H1 (cell line): ENCODE measurements around the gene CCT3. TPM values are rescaled to one million over a fixed set of nuclear protein-coding genes. Genes with fewer than 3 reads are reported as not detected.

Source experiments
- CTCF ChIA-PET: fragments of 300-600 bp; sonication (Branson Sonifier 250); formaldehyde crosslinking; loops from one replicate; lab custom pipeline; 2021; ENCODE audit not compliant: partially characterized antibody; lab: Charles Lee
- POLR2A ChIA-PET: fragments of 300-600 bp; sonication (Branson Sonifier 250); formaldehyde crosslinking; loops from one replicate; lab custom pipeline; 2021; ENCODE audit warnings: inconsistent platforms; ENCODE audit not compliant: partially characterized antibody; lab: Charles Lee
- DNase-seq, 2 experiments: peaks; one replicate each; pipeline versions ENCODE4 v3.0.0 to v3.0.0-alpha.2; 2010 to 2022; ENCODE audit warnings: low spot score in 2 of 2, low read depth in 1 of 2, mixed read lengths in 1 of 2
- FAIRE-seq: peaks from 2 replicates; lab custom pipeline; 2011; peaks lifted over from hg19 to GRCh38; lab: Jason Lieb, UNC
- H2AFZ ChIP-seq: 2 replicates; pipeline ENCODE4 v1.8.1; 2012; ENCODE audit warnings: low read length, inconsistent platforms
- H2AK5ac ChIP-seq: 2 replicates; pipeline ENCODE4 v1.6.1; 2013; ENCODE audit warnings: low read depth, low read length
- H2BK120ac ChIP-seq: replicated peaks from 2 replicates; pipeline ENCODE3; 2013; ENCODE audit warnings: low read depth, low read length, inconsistent platforms
- H2BK12ac ChIP-seq: 2 replicates; pipeline ENCODE4 v1.6.1; 2013; ENCODE audit warnings: low read depth, low read length
- H2BK15ac ChIP-seq: 2 replicates; pipeline ENCODE4 v1.6.1; 2013; ENCODE audit warnings: low read length
- H2BK20ac ChIP-seq: 2 replicates; pipeline ENCODE4 v1.6.1; 2013; ENCODE audit warnings: low read length
- H2BK5ac ChIP-seq: 2 replicates; pipeline ENCODE4 v1.6.1; 2013; ENCODE audit warnings: low read depth, low read length
- H3K14ac ChIP-seq: 2 replicates; pipeline ENCODE4 v1.6.1; 2013; ENCODE audit warnings: inconsistent platforms; ENCODE audit not compliant: insufficient read length
- H3K18ac ChIP-seq: 2 replicates; pipeline ENCODE4 v1.6.1; 2013; ENCODE audit warnings: low read length; ENCODE audit errors: extremely low read depth
- H3K23ac ChIP-seq: 2 replicates; pipeline ENCODE4 v1.6.1; 2013; ENCODE audit warnings: inconsistent platforms; ENCODE audit not compliant: insufficient read length
- H3K23me2 ChIP-seq: 2 replicates; pipeline ENCODE4 v1.6.1; 2013; ENCODE audit warnings: low read depth, low read length
- H3K27ac ChIP-seq: 2 replicates; pipeline ENCODE4 v1.6.1; 2011; ENCODE audit warnings: low read depth, low read length, inconsistent platforms
- H3K27me3 ChIP-seq, 4 experiments: replicated peaks in 1 of 4; 1 replicate in 1 of 4; 2 replicates in 3 of 4; pipeline versions ENCODE4 v1.6.1 to v1.8.1; 2011 to 2013; ENCODE audit warnings: low read length in 3 of 4, mild to moderate bottlenecking in 3 of 4, inconsistent platforms in 2 of 4, mixed read lengths in 2 of 4, moderate library complexity in 1 of 4; ENCODE audit not compliant: control insufficient read depth in 3 of 4, insufficient read depth in 3 of 4; ENCODE audit errors: extremely low read depth in 1 of 4
- H3K36me3 ChIP-seq, 4 experiments: 2 replicates each; pipeline versions ENCODE4 v1.6.1 to v1.8.1; 2011 to 2013; ENCODE audit warnings: mild to moderate bottlenecking in 4 of 4, low read length in 3 of 4, moderate library complexity in 2 of 4, control low read depth in 1 of 4, inconsistent platforms in 1 of 4; ENCODE audit not compliant: insufficient read depth in 4 of 4, control insufficient read depth in 2 of 4
- H3K4ac ChIP-seq: replicated peaks from 2 replicates; pipeline ENCODE3; 2013; ENCODE audit warnings: low read length, low read depth, mixed read lengths, inconsistent platforms; ENCODE audit not compliant: insufficient read length
- H3K4me1 ChIP-seq, 4 experiments: replicated peaks in 1 of 4; 1 replicate in 1 of 4; 2 replicates in 3 of 4; pipeline versions ENCODE4 v1.6.1 to v1.8.1; 2011 to 2013; ENCODE audit warnings: low read length in 3 of 4, inconsistent platforms in 2 of 4, mixed read lengths in 1 of 4; ENCODE audit not compliant: insufficient read depth in 4 of 4, control insufficient read depth in 3 of 4
- H3K4me2 ChIP-seq, 2 experiments: 2 replicates each; pipeline versions ENCODE4 v1.6.1 to v1.8.1; 2011 to 2013; ENCODE audit warnings: low read depth in 2 of 2, low read length in 2 of 2, control low read depth in 1 of 2, inconsistent platforms in 1 of 2, mild to moderate bottlenecking in 1 of 2; ENCODE audit not compliant: insufficient read depth in 1 of 2
- H3K4me3 ChIP-seq, 4 experiments: fragments of 200-600, 300-600 bp in 1 of 4; sonication (generic), shearing (Covaris generic), sonication (Bioruptor Twin) in 1 of 4; 2 replicates each; pipeline versions ENCODE4 v1.5.1 to v1.8.1; 2011 to 2016; ENCODE audit warnings: low read length in 4 of 4, low read depth in 3 of 4, control low read depth in 2 of 4, inconsistent platforms in 2 of 4, mild to moderate bottlenecking in 2 of 4, mixed read lengths in 1 of 4, moderate library complexity in 1 of 4; ENCODE audit not compliant: insufficient read depth in 2 of 4; ENCODE audit errors: extremely low read depth in 1 of 4
- H3K56ac ChIP-seq: replicated peaks from 2 replicates; pipeline ENCODE3; 2013; ENCODE audit warnings: low read depth, mild to moderate bottlenecking, mixed read lengths, low read length, inconsistent platforms; ENCODE audit not compliant: insufficient read length
- H3K79me1 ChIP-seq: 2 replicates; pipeline ENCODE4 v1.6.1; 2013; ENCODE audit warnings: low read depth, low read length, control low read depth
- H3K79me2 ChIP-seq, 2 experiments: 2 replicates each; pipeline versions ENCODE4 v1.6.1 to v1.8.1; 2012 to 2013; ENCODE audit warnings: low read length in 2 of 2, mild to moderate bottlenecking in 2 of 2, inconsistent platforms in 1 of 2; ENCODE audit not compliant: insufficient read depth in 2 of 2, control insufficient read depth in 1 of 2
- H3K9ac ChIP-seq, 4 experiments: replicated peaks in 1 of 4; 1 replicate in 1 of 4; 2 replicates in 3 of 4; pipeline versions ENCODE4 v1.6.1 to v1.8.1; 2011 to 2013; ENCODE audit warnings: low read depth in 3 of 4, low read length in 3 of 4, control low read depth in 2 of 4, mild to moderate bottlenecking in 2 of 4, moderate library complexity in 2 of 4, inconsistent platforms in 1 of 4; ENCODE audit errors: extremely low read depth in 1 of 4
- H3K9me3 ChIP-seq, 2 experiments: 2 replicates each; pipeline versions ENCODE4 v1.6.1 to v1.8.1; 2012 to 2013; ENCODE audit warnings: mild to moderate bottlenecking in 2 of 2, moderate library complexity in 2 of 2, control low read depth in 1 of 2, inconsistent platforms in 1 of 2, low read depth in 1 of 2, low read length in 1 of 2, mixed read lengths in 1 of 2; ENCODE audit not compliant: insufficient read depth in 2 of 2
- H4K20me1 ChIP-seq, 2 experiments: replicated peaks in 1 of 2; 2 replicates each; pipeline versions ENCODE3 to v1.8.1; 2011 to 2013; ENCODE audit warnings: inconsistent platforms in 2 of 2, low read length in 2 of 2, mild to moderate bottlenecking in 1 of 2; ENCODE audit not compliant: insufficient read depth in 2 of 2, control insufficient read depth in 1 of 2
- H4K5ac ChIP-seq: 2 replicates; pipeline ENCODE4 v1.6.1; 2013; ENCODE audit warnings: low read length, low read depth, mixed read lengths, inconsistent platforms; ENCODE audit not compliant: insufficient read length
- H4K8ac ChIP-seq: 2 replicates; pipeline ENCODE4 v1.8.0; 2013; ENCODE audit warnings: mild to moderate bottlenecking, moderate library complexity, low read length, inconsistent platforms; ENCODE audit not compliant: insufficient read depth; ENCODE audit errors: extremely low read depth
- H4K91ac ChIP-seq: replicated peaks from 2 replicates; pipeline ENCODE3; 2013; ENCODE audit warnings: low read length, mixed read lengths, inconsistent platforms; ENCODE audit not compliant: insufficient read length
- CHD2 ChIP-seq: IDR thresholded peaks from 2 replicates; pipeline ENCODE4 v1.6.1; 2012; ENCODE audit warnings: low read length, improper control_type of control experiment
- NANOG ChIP-seq: IDR thresholded peaks from 2 replicates; pipeline ENCODE4 v1.6.1; 2011; ENCODE audit warnings: low read length, low read depth, mild to moderate bottlenecking, inconsistent platforms; ENCODE audit not compliant: insufficient read depth, poor library complexity, severe bottlenecking
- POLR2AphosphoS5 ChIP-seq: IDR thresholded peaks from 2 replicates; pipeline ENCODE4 v1.6.1; 2011; ENCODE audit warnings: low read depth, low read length
- RFX5 ChIP-seq: IDR thresholded peaks from 2 replicates; pipeline ENCODE4 v1.6.1; 2011; ENCODE audit warnings: low read depth, low read length, improper control_type of control experiment, borderline replicate concordance
- YY1 ChIP-seq: IDR thresholded peaks from 2 replicates; pipeline ENCODE4 v1.6.1; 2011; ENCODE audit warnings: low read depth, mild to moderate bottlenecking, low read length
- WGBS, 2 experiments: shearing (Covaris generic) in 1 of 2; methylation state at CpG; one replicate each; pipeline versions ENCODE4 v1.1.6 to v1.1.7; 2013 to 2015; ENCODE audit warnings: low lambda C conversion rate in 2 of 2, mixed read lengths in 2 of 2, inconsistent platforms in 1 of 2, low coverage in 1 of 2, missing lambda C conversion rate in 1 of 2; ENCODE audit not compliant: insufficient replicate concordance in 2 of 2, insufficient coverage in 1 of 2, insufficient read length in 1 of 2; ENCODE audit errors: extremely low coverage in 1 of 2, missing lambda C conversion rate in 1 of 2; 5-methylcytosine and 5-hydroxymethylcytosine counted together
- polyA plus RNA-seq, 7 experiments: library from polyadenylated mRNA; depleted of rRNA in 3 of 7; stranded (reverse) in 5 of 7; unstranded in 2 of 7; fragments of >200 nt in 5 of 7; fragments of 200-250 nt in 2 of 7; gene quantifications; 1 replicate in 5 of 7; 2 replicates in 1 of 7; 4 replicates in 1 of 7; pipeline versions ENCODE4 v1.2.1 to v1.2.3, GENCODE V29; 2011 to 2013; ENCODE audit warnings: missing spikeins in 2 of 7, mixed read lengths in 2 of 7
- total RNA-seq: library from RNA; stranded (reverse); fragmentation: NEBNext Ultra II Directional; extraction: Animal tissue kit (Norgen Biotek cat#: 25700); gene quantifications from 2 replicates; pipeline ENCODE4 v1.2.1, GENCODE V29; 2021

CCT3 gene
- total and polyA plus RNA-seq, 2 of the 8 experiments (the other 6 are each of a cell fraction or from before 2014, with no cell fraction given): 431 to 480 TPM

- H3K4me1 ChIP-seq: peaks cover 0 to 4% (median 2%) of the 10 kb centered on the region in 4 experiments; a peak in 3 of 7 replicates
- no peak overlapping the region for H2BK120ac ChIP-seq
- H3K27ac ChIP-seq: no peak overlapping the region
- H2BK15ac ChIP-seq: no peak overlapping the region
- WGBS, 2 experiments: 76% methylated on average over 1 of the region's 1 CpG; no CpG with 5 or more reads in 1 of the 2 experiments
- no peak overlapping the region for H3K23ac ChIP-seq
- ChIA-PET POLR2A (interaction anchor here (0.9 to 2.1 kb wide), 4 partner anchors 18 to 141 kb away, joined by 3 to 6 read pairs (median 4); partner anchors contain the start of gene SMG5), CTCF (interaction anchor here (0.5 to 6.1 kb wide), 28 partner anchors 8 to 228 kb away, joined by 3 to 60 read pairs (median 5); partner anchors contain the start of genes CCT3, RHBG, SMG5 and TSACC)
- H3K79me1 ChIP-seq: no peaks in the 10 kb centered on the region
- H3K23me2 ChIP-seq: peaks cover 6% of the 10 kb centered on the region; the same call in 1 of the 2 replicates
- H3K27me3 ChIP-seq: no peaks in the 10 kb centered on the region; a peak in 1 of 7 replicates
- FAIRE-seq (no peak), DNase-seq (no peak)
- H4K91ac ChIP-seq: no peak overlapping the region
- no peak overlapping the region for H2BK12ac ChIP-seq
- no peak overlapping the region for H4K8ac ChIP-seq
- H3K79me2 ChIP-seq: no peaks in the 10 kb centered on the region
- no peak overlapping the region for H3K9ac ChIP-seq
- no peaks in the 10 kb centered on the region for H4K20me1 ChIP-seq
- no peak overlapping the region for H4K5ac ChIP-seq
- H3K18ac ChIP-seq: no peak overlapping the region
- no peaks in the 10 kb centered on the region for H3K9me3 ChIP-seq
- H2AK5ac ChIP-seq: no peak overlapping the region
- H3K14ac ChIP-seq: no peak overlapping the region
- no peak overlapping the region for H3K4ac ChIP-seq
- H3K36me3 ChIP-seq: no peaks in the 10 kb centered on the region
- H2BK20ac ChIP-seq: no peak overlapping the region
- no peak overlapping the region for H2AFZ ChIP-seq
- no peak overlapping the region for H3K4me3 ChIP-seq
- no peak overlapping the region for H3K4me2 ChIP-seq
- TF ChIP-seq YY1: no peak
- no peak for TF ChIP-seq NANOG
- TF ChIP-seq CHD2: no peak
- no peak for TF ChIP-seq POLR2AphosphoS5
- no peak for TF ChIP-seq RFX5
- no peak overlapping the region for H3K56ac ChIP-seq
- H2BK5ac ChIP-seq: no peak overlapping the region
Observed at GRCh38 chr1:156358641-156359040, 20.5 kb upstream of the CCT3 start.
